Mesendoderm (in vitro differentiated cells): Measurements from ENCODE around the gene MSANTD7.

Experiments used
- DNase-seq: peaks from one replicate; pipeline ENCODE4 v3.0.0; 2013
- H2AK5ac ChIP-seq: 2 replicates; pipeline ENCODE4 v1.6.1; 2013; ENCODE audit warnings: low read length, inconsistent platforms
- H2BK120ac ChIP-seq: 2 replicates; pipeline ENCODE4 v1.6.1; 2013; ENCODE audit warnings: low read depth, mild to moderate bottlenecking, low read length, moderate library complexity, mixed read lengths
- H2BK15ac ChIP-seq: replicated peaks from 2 replicates; pipeline ENCODE4 v1.6.1; 2013; ENCODE audit warnings: low read depth, mild to moderate bottlenecking, moderate library complexity
- H2BK5ac ChIP-seq: 2 replicates; pipeline ENCODE4 v1.6.1; 2013; ENCODE audit warnings: low read length, inconsistent platforms
- H3K18ac ChIP-seq: 2 replicates; pipeline ENCODE4 v1.6.1; 2013; ENCODE audit warnings: mild to moderate bottlenecking, low read length, mixed read lengths
- H3K23ac ChIP-seq: one replicate; pipeline ENCODE4 v1.6.1; 2013; ENCODE audit warnings: low read length
- H3K27ac ChIP-seq: 2 replicates; pipeline ENCODE4 v1.5.1; 2013; ENCODE audit warnings: low read depth, mild to moderate bottlenecking, inconsistent platforms, low read length, moderate library complexity
- H3K27me3 ChIP-seq: 2 replicates; pipeline ENCODE4 v1.6.1; 2013; ENCODE audit warnings: low read length, control low read depth, mild to moderate bottlenecking, inconsistent platforms; ENCODE audit not compliant: insufficient read depth, poor library complexity
- H3K36me3 ChIP-seq: 2 replicates; pipeline ENCODE4 v1.6.1; 2013; ENCODE audit warnings: low read length, inconsistent platforms; ENCODE audit not compliant: control insufficient read depth, insufficient read depth
- H3K4ac ChIP-seq: one replicate; pipeline ENCODE4 v1.6.1; 2013; ENCODE audit warnings: low read depth, mild to moderate bottlenecking, low read length, moderate library complexity
- H3K4me1 ChIP-seq: 2 replicates; pipeline ENCODE4 v1.6.1; 2013; ENCODE audit warnings: low read depth, low read length, inconsistent platforms; ENCODE audit not compliant: control insufficient read depth
- H3K4me2 ChIP-seq: 2 replicates; pipeline ENCODE4 v1.6.1; 2013; ENCODE audit warnings: low read length
- H3K4me3 ChIP-seq: 2 replicates; pipeline ENCODE4 v1.5.1; 2013; ENCODE audit warnings: mild to moderate bottlenecking, low read length
- H3K56ac ChIP-seq: one replicate; pipeline ENCODE4 v1.6.1; 2013; ENCODE audit warnings: low read length
- H3K79me1 ChIP-seq: 2 replicates; pipeline ENCODE4 v1.6.1; 2013; ENCODE audit warnings: low read length, inconsistent platforms
- H3K79me2 ChIP-seq: 2 replicates; pipeline ENCODE4 v1.6.1; 2013; ENCODE audit warnings: mild to moderate bottlenecking, low read length; ENCODE audit not compliant: control insufficient read depth, insufficient read depth
- H3K9ac ChIP-seq: 2 replicates; pipeline ENCODE4 v1.6.1; 2013; ENCODE audit warnings: low read length, inconsistent platforms
- H4K5ac ChIP-seq: one replicate; pipeline ENCODE4 v1.6.1; 2013; ENCODE audit warnings: low read length
- H4K8ac ChIP-seq: one replicate; pipeline ENCODE4 v1.6.1; 2013; ENCODE audit warnings: low read depth, mild to moderate bottlenecking, control low read depth, low read length, moderate library complexity
- WGBS: extraction: QIAGEN DNeasy Blood & Tissue Kit; methylation state at CpG from one replicate; pipeline ENCODE4 v1.1.7; 2013; ENCODE audit warnings: low lambda C conversion rate, missing lambda C conversion rate; ENCODE audit not compliant: insufficient coverage; ENCODE audit errors: extremely low coverage; 5-methylcytosine and 5-hydroxymethylcytosine counted together

Gene MSANTD7

GRCh38 chr10:14820010-14820774, 17.9 kb upstream of the MSANTD7 start:
- Histone ChIP-seq H3K27ac (no peak overlapping the region), H3K79me2 (no peaks in the 10 kb centered on the region), H3K18ac (no peak overlapping the region), H4K8ac (no peak overlapping the region), H2BK5ac (no peak overlapping the region), H3K4ac (no peak overlapping the region), H3K56ac (no peak overlapping the region), H3K4me2 (no peak overlapping the region), H3K4me3 (no peak overlapping the region), H3K27me3 (no peaks in the 10 kb centered on the region), H4K5ac (no peak overlapping the region), H3K79me1 (no peaks in the 10 kb centered on the region), H3K23ac (no peak overlapping the region), H2BK15ac (no peak overlapping the region), H2BK120ac (no peak overlapping the region), H3K9ac (no peak overlapping the region), H2AK5ac (no peak overlapping the region), H3K4me1 (no peaks in the 10 kb centered on the region), H3K36me3 (no peaks in the 10 kb centered on the region)
- no CpG with 5 or more reads among the region's 10 CpGs for WGBS
- DNase-seq, result peak; percentile 44

- no peak overlapping the region for H2BK15ac ChIP-seq
- H3K9ac ChIP-seq, result no peak overlapping the region
- DNase-seq, result no peak
- H3K56ac ChIP-seq, result no peak overlapping the region
- no peaks in the 10 kb centered on the region for H3K79me1 ChIP-seq
- no peak overlapping the region for H4K8ac ChIP-seq
- no peak overlapping the region for H3K4me3 ChIP-seq
- no peak overlapping the region for H4K5ac ChIP-seq
- no CpG with 5 or more reads among the region's 5 CpGs for WGBS
- no peak overlapping the region for H3K27ac ChIP-seq
- no peak overlapping the region for H3K18ac ChIP-seq
- no peaks in the 10 kb centered on the region for H3K79me2 ChIP-seq
- H3K4me1 ChIP-seq, result no peaks in the 10 kb centered on the region
- H2BK5ac ChIP-seq, result no peak overlapping the region
- H3K36me3 ChIP-seq, result no peaks in the 10 kb centered on the region
- no peak overlapping the region for H2BK120ac ChIP-seq
- H3K27me3 ChIP-seq, result no peaks in the 10 kb centered on the region
- no peak overlapping the region for H3K4ac ChIP-seq
- H3K23ac ChIP-seq, result no peak overlapping the region
- no peak overlapping the region for H2AK5ac ChIP-seq
- H3K4me2 ChIP-seq, result no peak overlapping the region
Observed at GRCh38 chr10:14820775-14821154, 17.3 kb upstream of the MSANTD7 start.

DNA sequence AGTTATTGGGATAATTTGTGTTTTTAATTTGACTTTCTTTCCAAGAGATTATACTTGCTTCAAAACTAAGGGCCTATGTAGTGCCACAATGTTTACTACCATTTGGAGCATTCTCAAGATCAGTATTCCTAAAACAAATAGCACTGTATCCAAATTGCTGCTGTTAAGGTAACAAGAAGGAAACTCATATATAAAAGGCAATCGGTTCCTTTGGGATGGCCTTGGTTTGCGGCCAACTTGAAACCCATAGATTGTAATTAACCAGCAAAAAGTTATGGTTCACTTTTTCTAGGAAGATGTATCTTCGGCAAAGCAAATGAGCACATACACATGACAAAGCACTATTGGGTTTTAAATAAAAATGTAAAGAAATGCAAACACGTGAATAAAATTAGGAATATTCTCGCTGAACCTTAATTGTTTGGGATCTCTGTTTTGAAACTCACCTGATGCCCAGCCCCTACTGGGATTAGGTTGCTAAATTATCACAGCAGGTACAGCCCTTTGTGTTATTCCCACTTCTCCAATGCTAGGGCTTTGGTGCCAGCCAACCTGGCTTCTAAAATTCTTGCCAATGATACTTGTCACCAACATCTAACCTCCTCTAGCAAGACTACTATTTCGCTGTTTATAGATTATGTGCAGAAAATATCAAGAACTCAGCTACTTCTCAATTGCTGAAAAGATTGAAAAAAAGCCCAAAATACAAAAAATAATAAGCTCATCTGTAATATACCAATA, 16.3 kb upstream of the MSANTD7 start:
- no peak overlapping the region for H2BK120ac ChIP-seq
- H2BK5ac ChIP-seq, result no peak overlapping the region
- H4K5ac ChIP-seq, result no peak overlapping the region
- no peak overlapping the region for H4K8ac ChIP-seq
- no peak overlapping the region for H3K56ac ChIP-seq
- H3K4ac ChIP-seq, result no peak overlapping the region
- H3K9ac ChIP-seq, result no peak overlapping the region
- H3K4me1 ChIP-seq, result no peaks in the 10 kb centered on the region
- no peaks in the 10 kb centered on the region for H3K79me2 ChIP-seq
- H2AK5ac ChIP-seq, result no peak overlapping the region
- no CpG with 5 or more reads among the region's 6 CpGs for WGBS
- no peak overlapping the region for H3K23ac ChIP-seq
- no peak for DNase-seq
- H3K27ac ChIP-seq, result no peak overlapping the region
- H3K18ac ChIP-seq, result no peak overlapping the region
- H3K36me3 ChIP-seq, result no peaks in the 10 kb centered on the region
- H3K4me2 ChIP-seq, result no peak overlapping the region
- no peak overlapping the region for H2BK15ac ChIP-seq
- no peak overlapping the region for H3K4me3 ChIP-seq
- no peaks in the 10 kb centered on the region for H3K79me1 ChIP-seq
- no peaks in the 10 kb centered on the region for H3K27me3 ChIP-seq

DNA sequence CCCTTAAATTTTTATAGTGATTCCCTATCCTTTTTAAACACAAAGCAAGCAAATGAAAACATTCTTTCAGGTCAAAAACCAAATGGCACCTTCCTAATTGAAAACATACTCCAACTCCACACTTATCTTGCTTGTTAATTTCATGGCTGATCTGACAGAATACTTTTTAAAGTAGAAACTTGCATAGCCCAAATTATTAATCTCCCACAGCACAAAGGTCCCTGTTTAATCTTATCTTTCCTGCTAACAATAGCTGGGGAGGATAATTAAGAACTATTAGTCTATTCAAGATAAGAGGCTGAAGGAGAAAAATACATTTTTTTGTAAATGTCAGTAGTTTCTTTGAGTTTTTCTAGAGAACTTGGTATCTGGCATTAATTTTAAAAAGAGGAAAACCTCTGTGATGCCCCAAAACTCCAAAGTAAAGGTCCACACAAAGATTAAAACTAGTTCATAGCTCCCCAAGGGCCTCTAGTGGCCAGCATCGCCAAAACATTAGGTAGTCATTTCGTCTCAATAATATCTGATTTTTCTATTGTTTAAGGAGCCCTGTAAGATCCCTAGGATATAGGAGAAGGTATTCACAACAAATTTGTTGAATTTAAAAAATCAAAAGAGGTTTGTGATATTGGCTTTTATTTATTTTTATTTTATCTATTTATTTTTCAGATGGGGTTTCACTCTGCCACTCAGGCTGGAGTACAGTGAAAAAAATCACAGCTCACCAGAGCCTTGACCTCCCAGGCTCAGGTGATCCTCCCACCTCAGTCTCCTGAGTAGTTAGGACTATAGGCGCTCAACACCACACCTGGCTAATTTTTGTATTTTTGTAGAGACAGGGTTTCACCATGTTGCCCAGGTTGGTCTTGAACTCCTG, 15.0 kb upstream of the MSANTD7 start:
- Histone ChIP-seq H3K79me2 (no peaks in the 10 kb centered on the region), H3K79me1 (no peaks in the 10 kb centered on the region), H3K4me3 (no peak overlapping the region), H3K27me3 (no peaks in the 10 kb centered on the region), H3K36me3 (no peaks in the 10 kb centered on the region), H2BK5ac (no peak overlapping the region), H3K4me2 (no peak overlapping the region), H3K4ac (no peak overlapping the region), H4K5ac (no peak overlapping the region), H3K23ac (no peak overlapping the region), H3K56ac (no peak overlapping the region), H3K27ac (no peak overlapping the region), H3K9ac (no peak overlapping the region), H2AK5ac (no peak overlapping the region), H4K8ac (no peak overlapping the region), H2BK15ac (no peak overlapping the region), H3K4me1 (no peaks in the 10 kb centered on the region), H2BK120ac (no peak overlapping the region), H3K18ac (no peak overlapping the region)
- DNase-seq, result peak; percentile 45
- no CpG with 5 or more reads among the region's 3 CpGs for WGBS

DNA sequence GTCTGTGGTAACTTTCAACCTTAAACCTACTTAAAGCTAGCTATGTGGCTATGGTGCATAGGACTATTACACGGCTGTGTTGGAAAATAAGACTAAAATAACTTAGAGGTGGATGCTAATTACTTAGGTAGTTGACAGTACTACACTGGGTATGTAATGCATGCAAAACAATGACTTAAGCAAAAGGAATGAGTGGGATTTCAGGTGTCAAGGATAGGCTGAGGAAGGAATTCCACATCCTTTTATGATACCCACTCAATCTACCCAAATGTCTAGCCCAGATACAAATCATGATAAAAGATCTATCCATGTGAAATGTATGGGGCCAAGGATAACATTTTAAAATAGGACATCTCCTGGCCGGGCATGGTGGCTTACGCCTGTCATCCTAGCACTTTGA, 14.1 kb upstream of the MSANTD7 start:
- H3K36me3 ChIP-seq, result no peaks in the 10 kb centered on the region
- no peak overlapping the region for H3K9ac ChIP-seq
- H3K27me3 ChIP-seq, result no peaks in the 10 kb centered on the region
- no peak overlapping the region for H3K27ac ChIP-seq
- no peak overlapping the region for H4K8ac ChIP-seq
- H3K4me1 ChIP-seq, result no peaks in the 10 kb centered on the region
- no peak overlapping the region for H2BK120ac ChIP-seq
- no peak overlapping the region for H3K23ac ChIP-seq
- H2AK5ac ChIP-seq, result no peak overlapping the region
- H3K4me2 ChIP-seq, result no peak overlapping the region
- H3K79me1 ChIP-seq, result no peaks in the 10 kb centered on the region
- H3K18ac ChIP-seq, result no peak overlapping the region
- H3K56ac ChIP-seq, result no peak overlapping the region
- WGBS, result no CpG with 5 or more reads among the region's 3 CpGs
- no peaks in the 10 kb centered on the region for H3K79me2 ChIP-seq
- H4K5ac ChIP-seq, result no peak overlapping the region
- no peak overlapping the region for H2BK15ac ChIP-seq
- peak; percentile 65 for DNase-seq
- H3K4ac ChIP-seq, result no peak overlapping the region
- H2BK5ac ChIP-seq, result no peak overlapping the region
- no peak overlapping the region for H3K4me3 ChIP-seq
